HepG2 (cell line): ENCODE results near the gene TEKT1. TPM values are rescaled to one million over a fixed set of nuclear protein-coding genes. Genes with fewer than 3 reads are reported as not detected.

Experiments
- ATAC-seq: fragments of 200-7000 bp; cut with Tn5 transposase; 3 replicates; pipeline ENCODE4 v1.9.1; 2020; ENCODE audit warnings: mild to moderate bottlenecking, moderate library complexity
- BruUV-seq: library from RNA; stranded (reverse); fragments of 400-500 nt; replicated peaks from 2 replicates; lab custom pipeline; 2021; lab: Mats Ljungman, UMichigan
- CTCF ChIA-PET: fragments of 300-600 bp; formaldehyde crosslinking; extraction: SDS; loops from one replicate; lab custom pipeline; 2021; ENCODE audit warnings: low total read pairs, inconsistent platforms, low intra/inter-chr PET ratio; lab: Yijun Ruan, JAX
- POLR2A ChIA-PET: fragments of 350-600 bp; sonication (Branson Sonifier 250); formaldehyde crosslinking; loops from one replicate; lab custom pipeline; 2020; ENCODE audit warnings: antibody characterized with exemption, inconsistent platforms; lab: Yijun Ruan, JAX
- DNase-seq: peaks from one replicate; pipeline ENCODE4 v3.0.0-alpha.2; 2015; ENCODE audit warnings: low spot score
- FAIRE-seq: peaks from 3 replicates; lab custom pipeline; 2011; peaks lifted over from hg19 to GRCh38; lab: Jason Lieb, UNC
- H2AFZ ChIP-seq: one replicate; pipeline ENCODE4 v1.6.1; 2011; ENCODE audit warnings: low read length, inconsistent platforms
- H3K27ac ChIP-seq: fragments of 300-600 bp; 3 replicates; pipeline ENCODE4 v1.8.0; 2011; ENCODE audit warnings: mixed run types, mild to moderate bottlenecking, mixed read lengths, low read length, inconsistent platforms; ENCODE audit not compliant: insufficient read depth; ENCODE audit errors: extremely low read length
- H3K27me3 ChIP-seq, 2 experiments: fragments of 200-600 bp in 1 of 2; 2 replicates in 1 of 2; 3 replicates in 1 of 2; pipeline versions ENCODE4 v1.6.0 to v1.8.0; 2011; ENCODE audit warnings: low read length in 2 of 2, mild to moderate bottlenecking in 2 of 2, moderate library complexity in 2 of 2, inconsistent platforms in 1 of 2; ENCODE audit not compliant: insufficient read depth in 2 of 2, control insufficient read depth in 1 of 2
- H3K36me3 ChIP-seq, 2 experiments: fragments of 200-600 bp in 1 of 2; replicated peaks in 1 of 2; 2 replicates in 1 of 2; 3 replicates in 1 of 2; pipeline versions ENCODE4 v1.5.1 to v1.8.0; 2011; ENCODE audit warnings: low read length in 2 of 2, inconsistent platforms in 1 of 2; ENCODE audit not compliant: insufficient read depth in 2 of 2, control insufficient read depth in 1 of 2
- H3K4me1 ChIP-seq: 2 replicates; pipeline ENCODE4 v1.5.1; 2012; ENCODE audit warnings: low read length, inconsistent platforms; ENCODE audit not compliant: insufficient read depth
- H3K4me2 ChIP-seq: 2 replicates; pipeline ENCODE4 v1.6.0; 2011; ENCODE audit warnings: low read depth, low read length, inconsistent platforms
- H3K4me3 ChIP-seq, 3 experiments: fragments of 200-600 bp in 1 of 3; sonication (generic), shearing (Covaris generic) in 1 of 3; replicated peaks in 1 of 3; 2 replicates each; pipeline ENCODE4 v1.5.1; 2011 to 2016; ENCODE audit warnings: low read length in 3 of 3, inconsistent platforms in 2 of 3, low read depth in 2 of 3, mild to moderate bottlenecking in 2 of 3, control low read depth in 1 of 3, mixed read lengths in 1 of 3; ENCODE audit not compliant: insufficient read depth in 1 of 3
- H3K79me2 ChIP-seq: one replicate; pipeline ENCODE4 v1.6.1; 2011; ENCODE audit warnings: low read length, inconsistent platforms; ENCODE audit not compliant: insufficient read depth
- H3K9ac ChIP-seq: 2 replicates; pipeline ENCODE4 v1.6.0; 2011; ENCODE audit warnings: mild to moderate bottlenecking, low read depth, low read length, inconsistent platforms; ENCODE audit not compliant: insufficient read depth
- H3K9me3 ChIP-seq: 2 replicates; pipeline ENCODE4 v1.5.1; 2012; ENCODE audit warnings: mild to moderate bottlenecking, low read length
- H4K20me1 ChIP-seq: 2 replicates; pipeline ENCODE4 v1.6.0; 2011; ENCODE audit warnings: inconsistent platforms, mild to moderate bottlenecking, low read length, moderate library complexity; ENCODE audit not compliant: insufficient read depth
- FOXJ3 ChIP-seq: sonication (generic); formaldehyde crosslinking; IDR thresholded peaks from 2 replicates; pipeline ENCODE4 v1.4.0; 2020; ENCODE audit warnings: missing genetic modification reagents, mild to moderate bottlenecking, borderline replicate concordance
- GABPA ChIP-seq, 2 experiments: IDR thresholded peaks; 2 replicates each; pipeline ENCODE4 v1.6.1; 2011 to 2016; ENCODE audit warnings: low read depth in 2 of 2, low read length in 1 of 2, missing biosample characterization in 1 of 2, missing genetic modification characterization in 1 of 2
- NR2F1 ChIP-seq, 2 experiments: fragments of 450-650 bp in 1 of 2; formaldehyde crosslinking in 1 of 2; IDR thresholded peaks; 2 replicates each; pipeline versions ENCODE4 v1.5.0 to v1.6.1; 2016 to 2020; ENCODE audit warnings: mild to moderate bottlenecking in 1 of 2, missing compliant biosample characterization in 1 of 2, missing genetic modification reagents in 1 of 2, moderate library complexity in 1 of 2
- NR2F6 ChIP-seq, 2 experiments: IDR thresholded peaks; 2 replicates each; pipeline ENCODE4 v1.6.1; 2016; ENCODE audit warnings: antibody characterized with exemption in 1 of 2, mild to moderate bottlenecking in 1 of 2
- RCOR2 ChIP-seq: IDR thresholded peaks from 2 replicates; pipeline ENCODE4 v1.6.1; 2016; ENCODE audit warnings: missing biosample characterization, missing genetic modification reagents
- RXRB ChIP-seq: IDR thresholded peaks from 2 replicates; pipeline ENCODE4 v1.6.1; 2016; ENCODE audit warnings: borderline replicate concordance, missing genetic modification reagents, missing compliant biosample characterization
- SIX4 ChIP-seq: sonication (generic); formaldehyde crosslinking; IDR thresholded peaks from 2 replicates; pipeline ENCODE4 v1.4.0; 2020; ENCODE audit warnings: missing genetic modification reagents
- SOX13 ChIP-seq, 3 experiments: fragments of 450-650 bp in 1 of 3; sonication (generic) in 1 of 3; formaldehyde crosslinking in 1 of 3; IDR thresholded peaks in 2 of 3; conservative IDR thresholded peaks in 1 of 3; 2 replicates each; pipeline versions ENCODE4 v1.5.0 to v1.6.1; 2016 to 2020; ENCODE audit warnings: antibody characterized with exemption in 1 of 3, mild to moderate bottlenecking in 1 of 3, missing compliant biosample characterization in 1 of 3, missing genetic modification reagents in 1 of 3, moderate library complexity in 1 of 3
- ZFP1 ChIP-seq: IDR thresholded peaks from 2 replicates; pipeline ENCODE4 v1.6.1; 2016
- ZKSCAN8 ChIP-seq: IDR thresholded peaks from 2 replicates; pipeline ENCODE4 v1.6.1; 2016; ENCODE audit warnings: borderline replicate concordance, missing genetic modification reagents, missing compliant biosample characterization
- ZNF672 ChIP-seq: sonication (generic); formaldehyde crosslinking; IDR thresholded peaks from 2 replicates; pipeline ENCODE4 v1.8.1; 2022; ENCODE audit warnings: missing genetic modification reagents
- ZNF879 ChIP-seq: sonication (generic); formaldehyde crosslinking; IDR thresholded peaks from 2 replicates; pipeline ENCODE4 v1.8.1; 2023; ENCODE audit warnings: missing genetic modification reagents
- WGBS: methylation state at CpG from one replicate; pipeline ENCODE4 v1.1.6; 2017; ENCODE audit warnings: low lambda C conversion rate; 5-methylcytosine and 5-hydroxymethylcytosine counted together
- in situ Hi-C: cut with HindIII; loops from 2 replicates; pipeline ENCODE4 v1.10.0; 2017; ENCODE audit warnings: low pct_unique_long_range_greater_than_20kb; ENCODE audit not compliant: extremely low pct_ligation_motif_present
- intact Hi-C: fragments of 100-400 bp; cut with micrococcal nuclease; formaldehyde crosslinking; loops from one replicate; pipeline ENCODE4 v1.10.0; 2022; ENCODE audit not compliant: unreplicated experiment
- polyA plus RNA-seq, 8 experiments: library from polyadenylated mRNA; depleted of rRNA in 3 of 8; stranded (reverse) in 7 of 8; unstranded in 1 of 8; fragments of >200 nt; fragmentation: Illumina TruSeq in 4 of 8; extraction: Trizol in 4 of 8; gene quantifications; 2 replicates each; pipeline versions ENCODE4 v1.2.1 to v1.2.3, GENCODE V29; 2011 to 2016; ENCODE audit warnings: low read depth in 4 of 8, missing spikeins in 1 of 8, mixed read lengths in 1 of 8; ENCODE audit not compliant: insufficient read depth in 1 of 8
- total RNA-seq, 5 experiments: library from RNA; depleted of rRNA; stranded (reverse); fragments of >200 nt; fragmentation: Illumina TruSeq; extraction: Trizol; gene quantifications; 2 replicates each; pipeline ENCODE4 v1.2.3, GENCODE V29; 2016; ENCODE audit warnings: low read depth in 1 of 5
- TF ChIP-seq, protein P1 (sequence below): sonication (generic); IDR thresholded peaks from 2 replicates; pipeline ENCODE4 v1.6.1; 2016; ENCODE audit warnings: low read depth, borderline replicate concordance
- TF ChIP-seq, protein P2 (sequence below): sonication (generic); formaldehyde crosslinking; IDR thresholded peaks from 2 replicates; pipeline ENCODE4; 2020; ENCODE audit warnings: missing genetic modification reagents, mild to moderate bottlenecking, borderline replicate concordance

Gene TEKT1
- total and polyA plus RNA-seq, 2 of the 13 experiments (the other 11 are each of a cell fraction or from before 2014, with no cell fraction given): not detected

DNA sequence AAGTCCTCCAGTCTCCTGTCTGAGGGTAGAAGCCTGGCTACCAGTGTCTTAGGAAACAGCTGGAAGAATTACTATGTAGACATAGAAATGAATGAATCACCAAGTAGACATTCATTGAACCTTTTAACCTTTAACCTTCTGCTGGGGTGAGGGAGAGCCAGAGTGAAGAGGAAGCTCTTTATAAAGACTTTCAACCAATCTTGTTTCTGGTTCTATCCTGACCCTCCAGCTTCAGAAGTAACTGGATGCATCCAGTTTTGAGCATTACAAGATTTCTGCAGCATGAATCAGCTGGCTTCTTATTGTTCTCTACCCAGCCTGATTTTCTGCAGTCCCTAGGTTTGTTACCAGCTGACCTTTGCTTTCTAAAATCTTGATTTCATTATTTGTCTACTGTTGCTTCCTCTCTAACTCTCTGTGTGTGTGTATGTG lies 8.5 kb downstream of the TEKT1 start:
- CTCF ChIA-PET: no interaction called here
- intact Hi-C loops (no loop called here), in situ Hi-C loops (no loop called here)
- Histone ChIP-seq H4K20me1 (no peaks in the 10 kb centered on the region), H3K27ac (no peak overlapping the region), H3K4me2 (no peak overlapping the region), H3K9me3 (no peaks in the 10 kb centered on the region), H3K9ac (no peak overlapping the region), H3K4me1 (peaks cover 13% of the 10 kb centered on the region), H3K4me3 (no peak overlapping the region), H3K27me3 (no peaks in the 10 kb centered on the region), H3K79me2 (no peaks in the 10 kb centered on the region), H2AFZ (no peak overlapping the region), H3K36me3 (no peaks in the 10 kb centered on the region)
- ATAC-seq (no peak), DNase-seq (no peak), FAIRE-seq (no peak)
- no TSS peak for BruUV-seq
- POLR2A ChIA-PET: no interaction called here
- TF ChIP-seq SOX13 (IDR thresholded peaks at IDR 0.05): no peak
- TF ChIP-seq SOX13 (CRISPR knock-in tag; conservative IDR thresholded peaks at IDR 0.05 in 1 of 2, IDR thresholded peaks at IDR 0.05 in 1 of 2): peak in 1 of 2 experiments; percentile 12; a peak in 1 of 4 replicates
- TF ChIP-seq SIX4 (CRISPR knock-in tag): no peak
- 0 out of 2 replicates have a peak, but pooled peaks have one; percentile 28 for TF ChIP-seq NR2F6 (IDR thresholded peaks at IDR 0.05)
- no peak for TF ChIP-seq NR2F6 (CRISPR knock-in tag; IDR thresholded peaks at IDR 0.05)
- TF ChIP-seq, protein P1, sequence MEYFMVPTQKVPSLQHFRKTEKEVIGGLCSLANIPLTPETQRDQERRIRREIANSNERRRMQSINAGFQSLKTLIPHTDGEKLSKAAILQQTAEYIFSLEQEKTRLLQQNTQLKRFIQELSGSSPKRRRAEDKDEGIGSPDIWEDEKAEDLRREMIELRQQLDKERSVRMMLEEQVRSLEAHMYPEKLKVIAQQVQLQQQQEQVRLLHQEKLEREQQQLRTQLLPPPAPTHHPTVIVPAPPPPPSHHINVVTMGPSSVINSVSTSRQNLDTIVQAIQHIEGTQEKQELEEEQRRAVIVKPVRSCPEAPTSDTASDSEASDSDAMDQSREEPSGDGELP: peak; percentile 40; the same call in 1 of the 2 replicates
- no peak for TF ChIP-seq ZFP1 (CRISPR knock-in tag)
- TF ChIP-seq ZNF672 (CRISPR knock-in tag): no peak
- TF ChIP-seq NR2F1 (CRISPR knock-in tag; IDR thresholded peaks at IDR 0.05): peak in 1 of 2 experiments; percentile 51; a peak in 1 of 4 replicates

DNA sequence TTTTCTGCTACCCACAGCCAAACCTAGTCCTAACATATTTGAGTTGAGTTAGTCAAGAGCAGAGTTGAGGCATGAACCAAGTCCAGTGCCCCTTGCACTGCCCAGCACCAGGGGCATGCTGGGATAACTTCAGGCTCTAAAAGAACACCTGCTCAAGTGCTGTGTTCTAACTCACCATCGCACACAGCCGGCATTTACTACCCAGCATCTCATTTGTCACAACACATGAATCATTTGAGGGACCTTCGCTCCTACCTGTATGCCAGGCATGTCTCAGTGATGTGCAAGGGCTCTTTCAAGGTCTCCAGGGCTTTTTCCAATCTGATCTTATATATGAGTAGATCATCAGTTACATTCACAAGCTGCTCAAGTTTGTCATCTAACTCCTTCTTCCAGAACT lies 12.6 kb downstream of the TEKT1 start:
- BruUV-seq: no TSS peak
- WGBS: 86% methylated on average over 3 of the region's 3 CpGs
- Histone ChIP-seq H3K36me3 (no peaks in the 10 kb centered on the region), H3K4me2 (no peak overlapping the region), H3K79me2 (no peaks in the 10 kb centered on the region), H3K4me1 (peaks cover 13% of the 10 kb centered on the region), H2AFZ (no peak overlapping the region), H3K9me3 (no peaks in the 10 kb centered on the region)
- ChIA-PET CTCF (no interaction called here), POLR2A (no interaction called here)
- in situ Hi-C loops (no loop called here), intact Hi-C loops (no loop called here)
- ATAC-seq: no peak
- TF ChIP-seq RXRB: no peak
- TF ChIP-seq ZKSCAN8: no peak
- no peak for TF ChIP-seq GABPA (IDR thresholded peaks at IDR 0.05; ENCODE audit: low read depth, low read length)
- TF ChIP-seq GABPA (CRISPR knock-in tag; IDR thresholded peaks at IDR 0.05; ENCODE audit: low read depth): no peak
- TF ChIP-seq FOXJ3: no peak
- no peak for TF ChIP-seq ZNF879 (CRISPR knock-in tag)
- TF ChIP-seq, protein P2, sequence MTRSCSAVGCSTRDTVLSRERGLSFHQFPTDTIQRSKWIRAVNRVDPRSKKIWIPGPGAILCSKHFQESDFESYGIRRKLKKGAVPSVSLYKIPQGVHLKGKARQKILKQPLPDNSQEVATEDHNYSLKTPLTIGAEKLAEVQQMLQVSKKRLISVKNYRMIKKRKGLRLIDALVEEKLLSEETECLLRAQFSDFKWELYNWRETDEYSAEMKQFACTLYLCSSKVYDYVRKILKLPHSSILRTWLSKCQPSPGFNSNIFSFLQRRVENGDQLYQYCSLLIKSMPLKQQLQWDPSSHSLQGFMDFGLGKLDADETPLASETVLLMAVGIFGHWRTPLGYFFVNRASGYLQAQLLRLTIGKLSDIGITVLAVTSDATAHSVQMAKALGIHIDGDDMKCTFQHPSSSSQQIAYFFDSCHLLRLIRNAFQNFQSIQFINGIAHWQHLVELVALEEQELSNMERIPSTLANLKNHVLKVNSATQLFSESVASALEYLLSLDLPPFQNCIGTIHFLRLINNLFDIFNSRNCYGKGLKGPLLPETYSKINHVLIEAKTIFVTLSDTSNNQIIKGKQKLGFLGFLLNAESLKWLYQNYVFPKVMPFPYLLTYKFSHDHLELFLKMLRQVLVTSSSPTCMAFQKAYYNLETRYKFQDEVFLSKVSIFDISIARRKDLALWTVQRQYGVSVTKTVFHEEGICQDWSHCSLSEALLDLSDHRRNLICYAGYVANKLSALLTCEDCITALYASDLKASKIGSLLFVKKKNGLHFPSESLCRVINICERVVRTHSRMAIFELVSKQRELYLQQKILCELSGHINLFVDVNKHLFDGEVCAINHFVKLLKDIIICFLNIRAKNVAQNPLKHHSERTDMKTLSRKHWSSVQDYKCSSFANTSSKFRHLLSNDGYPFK (CRISPR knock-in tag): no peak
- no peak for TF ChIP-seq RCOR2 (CRISPR knock-in tag)
- TF ChIP-seq, all 625 proteins: peak for 0
- no peaks in the 10 kb centered on the region for H4K20me1 ChIP-seq
- H3K27ac ChIP-seq: no peak overlapping the region
- H3K9ac ChIP-seq: no peak overlapping the region
- FAIRE-seq (no peak), DNase-seq (no peak)
- H3K4me3 ChIP-seq: no peak overlapping the region
- H3K27me3 ChIP-seq: no peaks in the 10 kb centered on the region
